HG03565 (cell line): ENCODE results near the gene SORBS1.

Source experiments
- ATAC-seq: cut with Tn5 transposase; IDR thresholded peaks from one replicate; pipeline ENCODE4 v1.9.1; 2021; ENCODE audit warnings: mild to moderate bottlenecking, moderate library complexity; ENCODE audit not compliant: unreplicated experiment

SORBS1 gene

GRCh38 chr10:95542330-95542729 lies 18.8 kb downstream of the SORBS1 start:
- no peak for ATAC-seq

- ATAC-seq, result no peak
Measured at GRCh38 chr10:95540514-95541052, 20.6 kb downstream of the SORBS1 start.

GRCh38 chr10:95539560-95540284 lies 21.4 kb downstream of the SORBS1 start:
- ATAC-seq, result no peak

- no peak for ATAC-seq
Measured at GRCh38 chr10:95538412-95538811, 22.8 kb downstream of the SORBS1 start.

- ATAC-seq, result no peak
Measured at GRCh38 chr10:95537542-95537927, 23.6 kb downstream of the SORBS1 start.

- ATAC-seq, result no peak
Measured at GRCh38 chr10:95536894-95537541, 24.2 kb downstream of the SORBS1 start.

- no peak for ATAC-seq
Measured at GRCh38 chr10:95536017-95536416, 25.2 kb downstream of the SORBS1 start.

GRCh38 chr10:95535526-95535925 lies 25.6 kb downstream of the SORBS1 start:
- ATAC-seq, result no peak

- no peak for ATAC-seq
Measured at GRCh38 chr10:95533590-95533989, 27.6 kb downstream of the SORBS1 start.

GRCh38 chr10:95532536-95532935 lies 28.6 kb downstream of the SORBS1 start:
- ATAC-seq, result no peak

- peak; percentile 64 for ATAC-seq
Measured at GRCh38 chr10:95531994-95532399, 29.2 kb downstream of the SORBS1 start.

- no peak for ATAC-seq
Measured at GRCh38 chr10:95531058-95531809, 29.9 kb downstream of the SORBS1 start.

- no peak for ATAC-seq
Measured at GRCh38 chr10:95530561-95530960, 30.6 kb downstream of the SORBS1 start.

- no peak for ATAC-seq
Measured at GRCh38 chr10:95530029-95530428, 31.1 kb downstream of the SORBS1 start.

GRCh38 chr10:95526044-95526443 lies 35.1 kb downstream of the SORBS1 start:
- ATAC-seq, result no peak

- no peak for ATAC-seq
Measured at GRCh38 chr10:95525033-95525418, 36.1 kb downstream of the SORBS1 start.

GRCh38 chr10:95524358-95525032 lies 36.7 kb downstream of the SORBS1 start:
- ATAC-seq, result no peak

GRCh38 chr10:95522117-95522516 lies 39.1 kb downstream of the SORBS1 start:
- ATAC-seq, result no peak

GRCh38 chr10:95520617-95521016 lies 40.6 kb downstream of the SORBS1 start:
- ATAC-seq, result no peak

- ATAC-seq, result no peak
Measured at GRCh38 chr10:95518455-95519452, 42.4 kb downstream of the SORBS1 start.
